Transverse colon (tissue), 4 donors: Measurements from ENCODE around the gene MME. TPM values are rescaled to one million over a fixed set of nuclear protein-coding genes. Genes with fewer than 3 reads are reported as not detected.
"Not testable (repeated sequence)": the region's sequence is repeated elsewhere in the genome, so short reads cannot be mapped to it uniquely, and the experiment has no call there.

ENCODE experiments used
- DNase-seq: peaks from one replicate; pipeline ENCODE4 v3.0.0-alpha.2; 2019
- H3K27ac ChIP-seq, 4 donors: fragments of 200-600 bp; sonication (generic); 2 replicates each; pipeline ENCODE4 v1.5.1; 2016 to 2018; ENCODE audit warnings: inconsistent platforms in 4 of 4
- H3K27me3 ChIP-seq: fragments of 200-600 bp; sonication (generic); 2 replicates; pipeline ENCODE4 v1.5.1; 2017; ENCODE audit warnings: inconsistent platforms
- H3K36me3 ChIP-seq, 4 donors: fragments of 200-600 bp; sonication (generic); 2 replicates each; pipeline ENCODE4 v1.5.1; 2017 to 2019; ENCODE audit warnings: inconsistent platforms in 4 of 4
- H3K4me1 ChIP-seq, 4 donors: fragments of 200-600 bp; sonication (generic); 2 replicates each; pipeline ENCODE4 v1.5.1; 2017 to 2020; ENCODE audit warnings: inconsistent platforms in 4 of 4
- H3K4me3 ChIP-seq, 4 donors: fragments of 200-600 bp; sonication (generic); 1 replicate in 1 of 4; 2 replicates in 3 of 4; pipeline versions ENCODE4 v1.5.1 to v1.6.1; 2017 to 2019; ENCODE audit warnings: inconsistent platforms in 4 of 4
- H3K9me3 ChIP-seq, 2 donors: fragments of 200-600 bp; sonication (generic); 2 replicates each; pipeline ENCODE4 v1.5.1; 2017 to 2019; ENCODE audit warnings: inconsistent platforms in 2 of 2
- CTCF ChIP-seq, 5 experiments: fragments of 200-600 bp in 3 of 5; fragments of 450-650 bp in 2 of 5; sonication (generic) in 3 of 5; IDR thresholded peaks; 1 replicate in 2 of 5; 2 replicates in 3 of 5; pipeline ENCODE4 v1.5.1; 2016 to 2017; ENCODE audit warnings: antibody characterized with exemption in 5 of 5, inconsistent platforms in 3 of 5, mild to moderate bottlenecking in 2 of 5, moderate library complexity in 1 of 5
- EP300 ChIP-seq: sonication (generic); formaldehyde crosslinking; IDR thresholded peaks from one replicate; pipeline ENCODE4 v1.6.1; 2017; ENCODE audit warnings: antibody characterized with exemption, low read depth
- POLR2A ChIP-seq: fragments of 450-650 bp; IDR thresholded peaks from one replicate; pipeline ENCODE4 v1.6.1; 2016; ENCODE audit warnings: antibody characterized with exemption, mild to moderate bottlenecking, moderate library complexity
- POLR2AphosphoS5 ChIP-seq, 3 donors: sonication (generic); formaldehyde crosslinking; IDR thresholded peaks; one replicate each; pipeline ENCODE4 v1.6.1; 2016; ENCODE audit warnings: antibody characterized with exemption in 3 of 3
- WGBS, 2 donors: methylation state at CpG; one replicate each; pipeline ENCODE4 v1.1.5; 2018; ENCODE audit warnings: low coverage in 1 of 2; 5-methylcytosine and 5-hydroxymethylcytosine counted together
- in situ Hi-C, 4 donors: fragments of 200-750 bp; cut with MboI; loops; one replicate each; pipeline versions ENCODE4 v1.15.0 to v1.15.1; 2017; ENCODE audit warnings: low sequenced_read_pairs in 3 of 4, low pct_ligation_motif_present in 1 of 4, low pct_unique_long_range_greater_than_20kb in 1 of 4
- intact Hi-C: fragments of 100-400 bp; cut with DNase I; formaldehyde crosslinking; loops from one replicate; pipeline ENCODE4 v1.15.1; 2023; ENCODE audit warnings: low total_unique reads
- total RNA-seq, 4 donors: library from RNA; depleted of rRNA; stranded (reverse); fragments of >200 nt; gene quantifications; one replicate each; pipeline ENCODE4 v1.1.0, GENCODE V29; 2016

Gene MME
- total RNA-seq, 4 donors from 2014 or later = 0.82 to 1.1 (median 0.95) TPM; not detected in 1

- Histone ChIP-seq H3K36me3 (no peaks in the 10 kb centered on the region), H3K9me3 (no peaks in the 10 kb centered on the region), H3K4me1 (peaks cover 0 to 11% (median 0%) of the 10 kb centered on the region in 4 donors), H3K27me3 (no peaks in the 10 kb centered on the region), H3K27ac (no peak overlapping the region), H3K4me3 (no peak overlapping the region)
- intact Hi-C loops (no loop called here), in situ Hi-C loops (no loop called here)
- WGBS, 2 donors = 76 to 89% methylated on average over 2 of the region's 2 CpGs
- DNase-seq = no peak
- TF ChIP-seq POLR2AphosphoS5 (IDR thresholded peaks at IDR 0.05) (no peak), EP300 (no peak), POLR2A (no peak), CTCF (IDR thresholded peaks at IDR 0.05) (no peak)
Observed at GRCh38 chr3:155210736-155211135, 130.6 kb downstream of the MME start.

- H3K27ac ChIP-seq = no peak overlapping the region
- H3K36me3 ChIP-seq = no peaks in the 10 kb centered on the region
- in situ Hi-C loops (no loop called here), intact Hi-C loops (no loop called here)
- H3K9me3 ChIP-seq = no peaks in the 10 kb centered on the region
- TF ChIP-seq CTCF (IDR thresholded peaks at IDR 0.05) (no peak), POLR2A (no peak), POLR2AphosphoS5 (IDR thresholded peaks at IDR 0.05) (no peak), EP300 (no peak)
- H3K4me1 ChIP-seq = peaks cover 0 to 11% (median 0%) of the 10 kb centered on the region in 4 donors
- no peaks in the 10 kb centered on the region for H3K27me3 ChIP-seq
- 33 to 47% methylated on average over 2 of the region's 2 CpGs for WGBS, 2 donors
- no peak for DNase-seq
- no peak overlapping the region for H3K4me3 ChIP-seq
Observed at GRCh38 chr3:155211266-155211665, 131.1 kb downstream of the MME start.

- Histone ChIP-seq H3K9me3 (no peaks in the 10 kb centered on the region), H3K4me1 (peaks cover 0 to 11% (median 0%) of the 10 kb centered on the region in 4 donors), H3K27ac (no peak overlapping the region), H3K4me3 (no peak overlapping the region), H3K27me3 (no peaks in the 10 kb centered on the region), H3K36me3 (no peaks in the 10 kb centered on the region)
- in situ Hi-C loops = no loop called here
- TF ChIP-seq EP300 = no peak
- TF ChIP-seq CTCF (IDR thresholded peaks at IDR 0.05) = no peak
- TF ChIP-seq POLR2A = no peak
- intact Hi-C loops = no loop called here
- no peak for DNase-seq
Observed at GRCh38 chr3:155211940-155212339, 131.8 kb downstream of the MME start.

- H3K9me3 ChIP-seq, H3K4me3 ChIP-seq, H3K27ac ChIP-seq, DNase-seq, H3K36me3 ChIP-seq, in situ Hi-C loops, H3K27me3 ChIP-seq: not testable (repeated sequence)
- WGBS, 2 donors = 86 to 100% methylated on average over 2 to 3 of the region's 3 CpGs
- intact Hi-C loops = loop anchor here (5.0 kb wide), 2 partner anchors 871 to 1934 kb away; no protein-coding TSS in a partner anchor
- peaks cover 0 to 11% (median 0%) of the 10 kb centered on the region in 4 donors for H3K4me1 ChIP-seq
Observed at GRCh38 chr3:155216007-155216406, 135.9 kb downstream of the MME start.

GRCh38 chr3:155217591-155217990, 137.5 kb downstream of the MME start:
- peaks cover 0 to 3% of the 10 kb centered on the region in 2 donors for H3K9me3 ChIP-seq
- H3K36me3 ChIP-seq = no peaks in the 10 kb centered on the region
- in situ Hi-C loops (no loop called here), intact Hi-C loops (loop anchor here (5.0 kb wide), 2 partner anchors 870 to 1935 kb away; no protein-coding TSS in a partner anchor)
- no peak overlapping the region for H3K4me3 ChIP-seq
- H3K27me3 ChIP-seq = no peaks in the 10 kb centered on the region
- no peak for DNase-seq
- TF ChIP-seq CTCF (IDR thresholded peaks at IDR 0.05) (no peak), POLR2A (no peak), POLR2AphosphoS5 (IDR thresholded peaks at IDR 0.05) (no peak), EP300 (no peak)
- 67 to 69% methylated on average over 5 of the region's 5 CpGs for WGBS, 2 donors
- H3K27ac ChIP-seq = no peak overlapping the region
- no peaks in the 10 kb centered on the region for H3K4me1 ChIP-seq
